ENCODE measurements around the gene KATNB1.

- TF ChIP-seq, protein P1, sequence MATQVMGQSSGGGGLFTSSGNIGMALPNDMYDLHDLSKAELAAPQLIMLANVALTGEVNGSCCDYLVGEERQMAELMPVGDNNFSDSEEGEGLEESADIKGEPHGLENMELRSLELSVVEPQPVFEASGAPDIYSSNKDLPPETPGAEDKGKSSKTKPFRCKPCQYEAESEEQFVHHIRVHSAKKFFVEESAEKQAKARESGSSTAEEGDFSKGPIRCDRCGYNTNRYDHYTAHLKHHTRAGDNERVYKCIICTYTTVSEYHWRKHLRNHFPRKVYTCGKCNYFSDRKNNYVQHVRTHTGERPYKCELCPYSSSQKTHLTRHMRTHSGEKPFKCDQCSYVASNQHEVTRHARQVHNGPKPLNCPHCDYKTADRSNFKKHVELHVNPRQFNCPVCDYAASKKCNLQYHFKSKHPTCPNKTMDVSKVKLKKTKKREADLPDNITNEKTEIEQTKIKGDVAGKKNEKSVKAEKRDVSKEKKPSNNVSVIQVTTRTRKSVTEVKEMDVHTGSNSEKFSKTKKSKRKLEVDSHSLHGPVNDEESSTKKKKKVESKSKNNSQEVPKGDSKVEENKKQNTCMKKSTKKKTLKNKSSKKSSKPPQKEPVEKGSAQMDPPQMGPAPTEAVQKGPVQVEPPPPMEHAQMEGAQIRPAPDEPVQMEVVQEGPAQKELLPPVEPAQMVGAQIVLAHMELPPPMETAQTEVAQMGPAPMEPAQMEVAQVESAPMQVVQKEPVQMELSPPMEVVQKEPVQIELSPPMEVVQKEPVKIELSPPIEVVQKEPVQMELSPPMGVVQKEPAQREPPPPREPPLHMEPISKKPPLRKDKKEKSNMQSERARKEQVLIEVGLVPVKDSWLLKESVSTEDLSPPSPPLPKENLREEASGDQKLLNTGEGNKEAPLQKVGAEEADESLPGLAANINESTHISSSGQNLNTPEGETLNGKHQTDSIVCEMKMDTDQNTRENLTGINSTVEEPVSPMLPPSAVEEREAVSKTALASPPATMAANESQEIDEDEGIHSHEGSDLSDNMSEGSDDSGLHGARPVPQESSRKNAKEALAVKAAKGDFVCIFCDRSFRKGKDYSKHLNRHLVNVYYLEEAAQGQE (IDR thresholded peaks at IDR 0.05; ENCODE audit: unreplicated experiment) = no peak
- TF ChIP-seq CTCF (conservative IDR thresholded peaks at IDR 0.05; ENCODE audit: low read depth in 2 of 2) = no peak
- no peak for TF ChIP-seq POLR2AphosphoS5 (IDR thresholded peaks at IDR 0.05; ENCODE audit: low read depth)
- TF ChIP-seq ETS1 (IDR thresholded peaks at IDR 0.05) = no peak
- TF ChIP-seq CREB1 (CRISPR knock-in tag; IDR thresholded peaks at IDR 0.05; ENCODE audit: low read depth) = no peak
- TF ChIP-seq EZH2 (IDR thresholded peaks at IDR 0.05; ENCODE audit: low read depth, unreplicated experiment) = no peak
- TF ChIP-seq EZH2phosphoT487 (IDR thresholded peaks at IDR 0.05; ENCODE audit: unreplicated experiment) = no peak
- TF ChIP-seq ZNF114 (CRISPR knock-in tag; IDR thresholded peaks at IDR 0.05) = no peak
- no peak for TF ChIP-seq JUNB (IDR thresholded peaks at IDR 0.05; ENCODE audit: unreplicated experiment)
- no peak for TF ChIP-seq NANOG (IDR thresholded peaks at IDR 0.05; ENCODE audit: borderline replicate concordance)
- no peak for TF ChIP-seq STAT1 (IDR thresholded peaks at IDR 0.05; ENCODE audit: unreplicated experiment)
These were observed 49.0 kb upstream of the KATNB1 start for GRCh38 chr16:57686577-57686976.

All from GM23338 (cell line).